BJ (cell line): ENCODE data around the gene PRRT4. TPM values are rescaled to one million over a fixed set of nuclear protein-coding genes. Genes with fewer than 3 reads are reported as not detected.

Experiments used
- CTCF ChIA-PET: fragments of 350-600 bp; formaldehyde crosslinking; extraction: SDS; loops from one replicate; lab custom pipeline; 2021; ENCODE audit warnings: antibody characterized with exemption, inconsistent platforms; lab: Yijun Ruan, JAX
- POLR2A ChIA-PET: fragments of 300-600 bp; sonication (Branson Sonifier 250); formaldehyde crosslinking; extraction: SDS; loops from one replicate; lab custom pipeline; 2021; ENCODE audit warnings: antibody characterized with exemption; lab: Charles Lee
- DNase-seq: peaks from one replicate; pipeline ENCODE4 v3.0.0-alpha.2; 2011; ENCODE audit warnings: low read depth
- H3K27me3 ChIP-seq: 2 replicates; pipeline ENCODE4 v1.6.0; 2011; ENCODE audit warnings: low read length; ENCODE audit not compliant: control insufficient read depth, insufficient read depth
- H3K36me3 ChIP-seq: 2 replicates; pipeline ENCODE4 v1.5.1; 2011; ENCODE audit warnings: low read length; ENCODE audit not compliant: control insufficient read depth, insufficient read depth
- H3K4me3 ChIP-seq: 2 replicates; pipeline ENCODE4 v1.5.1; 2011; ENCODE audit warnings: low read depth, mild to moderate bottlenecking, control low read depth, low read length
- CTCF ChIP-seq: IDR thresholded peaks from 2 replicates; pipeline ENCODE4 v1.5.1; 2011; ENCODE audit warnings: low read depth, mild to moderate bottlenecking, control low read depth, inconsistent platforms, low read length, moderate library complexity; ENCODE audit not compliant: insufficient read depth
- polyA plus RNA-seq: library from polyadenylated mRNA; depleted of rRNA; stranded (reverse); fragments of >200 nt; gene quantifications from 2 replicates; pipeline ENCODE4 v1.2.3, GENCODE V29; 2011

PRRT4 gene
- polyA plus RNA-seq, 1 experiment: 0.07 TPM

- TF ChIP-seq CTCF: no peak
- ChIA-PET POLR2A (no interaction called here), CTCF (interaction anchor here (0.7 to 12.2 kb wide), 9 partner anchors 11 to 484 kb away, joined by 3 to 197 read pairs (median 13); no protein-coding TSS in a partner anchor)
- peaks cover 37% of the 10 kb centered on the region for H3K36me3 ChIP-seq
- no peak overlapping the region for H3K4me3 ChIP-seq
- no peak for DNase-seq
- H3K27me3 ChIP-seq: no peaks in the 10 kb centered on the region
These were observed 38.5 kb upstream of the PRRT4 start for GRCh38 chr7:128399991-128400390.

- peaks cover 47% of the 10 kb centered on the region for H3K36me3 ChIP-seq
- H3K4me3 ChIP-seq: no peak overlapping the region
- ChIA-PET POLR2A (no interaction called here), CTCF (interaction anchor here (1.1 to 12.2 kb wide), 12 partner anchors 10 to 62 kb away, joined by 3 to 197 read pairs (median 12); partner anchors contain the start of genes HILPDA and IMPDH1)
- no peaks in the 10 kb centered on the region for H3K27me3 ChIP-seq
- DNase-seq: no peak
- no peak for TF ChIP-seq CTCF
These were observed 37.3 kb upstream of the PRRT4 start for GRCh38 chr7:128398841-128399135.

GRCh38 chr7:128398016-128398840, 36.7 kb upstream of the PRRT4 start:
- ChIA-PET CTCF (interaction anchor here (1.1 to 12.2 kb wide), 13 partner anchors 9 to 63 kb away, joined by 3 to 197 read pairs (median 11); partner anchors contain the start of genes HILPDA, IMPDH1 and RBM28), POLR2A (no interaction called here)
- Histone ChIP-seq H3K4me3 (no peak overlapping the region), H3K27me3 (no peaks in the 10 kb centered on the region), H3K36me3 (peaks cover 50% of the 10 kb centered on the region)
- DNase-seq: no peak
- TF ChIP-seq CTCF: peak; percentile 94

- H3K36me3 ChIP-seq: peaks cover 56% of the 10 kb centered on the region
- DNase-seq: no peak
- ChIA-PET CTCF (interaction anchor here (0.6 to 12.2 kb wide), 3 partner anchors 13 to 349 kb away, joined by 3 to 197 read pairs (median 14); partner anchors contain the start of gene IMPDH1), POLR2A (no interaction called here)
- no peak overlapping the region for H3K4me3 ChIP-seq
- H3K27me3 ChIP-seq: no peaks in the 10 kb centered on the region
- TF ChIP-seq CTCF: no peak
These were observed 34.9 kb upstream of the PRRT4 start for GRCh38 chr7:128396357-128396756.

- CTCF ChIA-PET: interaction anchor here (1.4 to 12.2 kb wide), 2 partner anchors 23 to 30 kb away, joined by 3 to 197 read pairs; no protein-coding TSS in a partner anchor
- no peak for TF ChIP-seq CTCF
- DNase-seq: no peak
- Histone ChIP-seq H3K27me3 (no peaks in the 10 kb centered on the region), H3K36me3 (peaks cover 53% of the 10 kb centered on the region), H3K4me3 (no peak overlapping the region)
- POLR2A ChIA-PET: no interaction called here
These were observed 34.3 kb upstream of the PRRT4 start for GRCh38 chr7:128395748-128396147.
